Activated T-helper 17 cell treated with anti-CD3 and anti-CD28 coated beads, Interleukin-2, amount 50 U/mL, for 72 hours (primary cell): ENCODE measurements around the gene ASCL2. TPM values are rescaled to one million over a fixed set of nuclear protein-coding genes. Genes with fewer than 3 reads are reported as not detected.

Experiments
- ATAC-seq: fragments of 150-1000 bp; cut with Tn5 transposase; replicated peaks from 2 replicates; pipeline ENCODE4 v1.10.0; 2021; ENCODE audit warnings: mild to moderate bottlenecking, moderate library complexity
- H3K27ac Mint-ChIP-seq: one replicate; pipeline ENCODE4 v1.8.0; 2022; ENCODE audit warnings: mixed read lengths
- H3K27me3 Mint-ChIP-seq: one replicate; pipeline ENCODE4 v1.8.0; 2022; ENCODE audit warnings: mixed read lengths
- H3K36me3 Mint-ChIP-seq: one replicate; pipeline ENCODE4 v1.8.0; 2022; ENCODE audit warnings: low read depth, mild to moderate bottlenecking, mixed read lengths
- H3K4me1 Mint-ChIP-seq: one replicate; pipeline ENCODE4 v1.8.0; 2022; ENCODE audit warnings: mixed read lengths
- H3K4me3 Mint-ChIP-seq: one replicate; pipeline ENCODE4 v1.8.0; 2022; ENCODE audit warnings: mild to moderate bottlenecking, mixed read lengths
- H3K9me3 Mint-ChIP-seq: one replicate; pipeline ENCODE4 v1.8.0; 2022; ENCODE audit warnings: mixed read lengths
- total RNA-seq, 2 donors: library from RNA; stranded (reverse); gene quantifications; one replicate each; pipeline ENCODE4 v1.2.3, GENCODE V29; 2022

The ASCL2 gene
- total RNA-seq, 2 donors from 2014 or later: 1.2 to 5.1 TPM

DNA sequence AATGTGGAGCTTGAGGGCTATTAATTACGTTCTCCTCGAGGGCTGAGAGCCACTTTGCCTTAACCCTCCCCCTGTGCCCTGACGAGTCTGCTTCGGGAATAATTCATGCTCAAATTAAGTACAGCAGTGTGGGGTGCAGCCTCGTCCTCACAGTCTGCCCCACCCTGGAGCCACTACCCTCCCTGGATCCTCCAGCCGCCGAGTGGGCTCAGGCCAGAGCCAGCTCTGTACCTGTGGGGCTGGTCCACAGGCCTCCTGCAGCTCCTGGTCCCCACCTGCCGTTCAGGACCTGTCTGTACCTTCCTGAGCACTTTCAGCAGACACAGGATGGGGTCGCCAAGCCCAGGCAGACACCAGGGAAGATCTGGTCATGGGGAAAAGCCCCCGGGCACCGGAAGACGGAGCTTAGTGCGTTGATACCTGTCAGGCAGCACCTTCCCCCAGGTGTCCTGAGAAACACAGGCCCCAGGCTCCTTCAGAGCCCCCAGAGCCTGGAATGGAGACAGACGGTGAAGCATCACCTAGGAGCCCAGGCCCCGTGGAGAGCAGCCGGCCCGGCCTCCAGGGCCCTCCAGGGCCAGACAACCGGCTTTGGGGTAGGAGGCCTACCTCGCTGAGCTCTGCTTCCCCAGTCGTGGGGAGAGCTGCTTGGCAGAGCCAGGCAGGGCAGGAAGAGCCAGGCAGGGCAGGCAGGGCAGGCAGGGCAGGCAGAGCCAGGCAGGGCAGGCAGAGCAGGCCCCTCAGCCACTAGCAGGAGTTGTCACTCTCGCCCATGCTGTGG is 41.2 kb upstream of the ASCL2 start:
- Mint-ChIP-seq H3K4me3 (no peak overlapping the region), H3K27me3 (no peaks in the 10 kb centered on the region), H3K36me3 (no peaks in the 10 kb centered on the region), H3K9me3 (no peaks in the 10 kb centered on the region), H3K4me1 (peaks cover 2% of the 10 kb centered on the region), H3K27ac (no peak overlapping the region)
- no peak for ATAC-seq

DNA sequence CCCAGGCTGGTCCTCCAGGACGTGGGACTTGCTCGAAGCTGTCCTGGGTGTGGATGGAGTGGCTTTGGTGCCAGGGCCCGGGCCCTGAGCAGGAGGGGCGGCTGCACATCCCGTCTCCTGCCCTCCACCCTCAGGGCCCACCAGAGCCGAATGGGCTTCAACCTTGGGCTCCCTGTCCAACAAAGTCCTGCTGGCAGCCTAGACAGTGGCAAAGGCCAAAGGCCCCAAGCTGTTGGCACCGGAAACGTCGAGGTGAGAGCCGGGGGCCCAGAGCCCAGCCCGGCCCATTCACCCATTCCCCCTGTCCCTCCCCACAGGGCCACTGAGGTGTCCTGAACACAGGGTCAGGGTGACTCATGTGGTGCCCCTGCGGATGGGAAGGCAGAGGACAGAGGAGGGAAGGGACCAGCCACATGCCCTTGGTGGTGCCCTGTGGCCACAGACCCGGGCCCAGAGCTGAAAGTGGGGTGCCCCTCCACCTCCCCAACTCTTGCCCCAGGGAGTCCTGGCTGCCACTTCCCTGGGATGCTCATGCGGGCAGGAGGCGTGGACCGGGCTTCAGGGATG is 40.5 kb upstream of the ASCL2 start:
- no peaks in the 10 kb centered on the region for H3K9me3 Mint-ChIP-seq
- no peak for ATAC-seq
- H3K4me1 Mint-ChIP-seq: peaks cover 8% of the 10 kb centered on the region
- H3K36me3 Mint-ChIP-seq: no peaks in the 10 kb centered on the region
- H3K4me3 Mint-ChIP-seq: no peak overlapping the region
- H3K27ac Mint-ChIP-seq: no peak overlapping the region
- H3K27me3 Mint-ChIP-seq: no peaks in the 10 kb centered on the region

DNA sequence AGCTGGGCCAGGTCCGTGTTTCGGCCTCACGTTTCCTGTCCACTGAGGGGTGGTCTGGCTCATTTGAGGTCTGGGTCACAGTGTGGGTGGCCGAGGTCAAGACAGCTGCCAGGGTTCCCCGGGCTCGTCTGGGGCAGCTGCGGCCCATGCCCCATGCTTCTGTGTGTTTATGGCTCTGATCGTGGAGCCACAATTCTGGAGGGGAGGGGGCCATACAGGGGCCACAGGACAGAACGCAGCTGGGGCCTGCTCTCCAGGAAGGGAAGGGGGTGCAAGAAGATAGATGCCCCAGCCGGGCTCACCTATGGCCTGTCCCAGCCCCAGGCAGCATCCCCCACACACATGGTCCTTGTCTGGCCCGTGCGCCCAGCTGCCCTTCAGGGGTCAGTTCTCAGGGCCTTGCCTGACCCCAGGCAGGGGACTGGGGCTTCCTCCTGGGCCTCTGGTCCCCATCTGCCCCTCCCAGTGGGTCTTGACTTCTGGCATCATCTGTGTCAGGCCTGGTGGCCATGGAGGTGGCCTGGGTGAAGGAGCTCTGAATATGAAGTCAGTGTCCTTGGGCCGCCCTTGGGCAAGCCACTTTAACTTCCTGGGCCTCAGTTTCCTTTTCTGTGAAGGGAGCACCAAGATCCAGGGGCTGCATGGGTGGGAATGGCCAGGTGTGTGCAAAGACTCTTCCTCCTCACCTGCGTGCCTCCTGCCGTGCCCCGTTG is 39.8 kb upstream of the ASCL2 start:
- Mint-ChIP-seq H3K36me3 (no peaks in the 10 kb centered on the region), H3K4me3 (no peak overlapping the region), H3K4me1 (peaks cover 9% of the 10 kb centered on the region), H3K27ac (no peak overlapping the region), H3K9me3 (no peaks in the 10 kb centered on the region), H3K27me3 (no peaks in the 10 kb centered on the region)
- ATAC-seq: no peak

DNA sequence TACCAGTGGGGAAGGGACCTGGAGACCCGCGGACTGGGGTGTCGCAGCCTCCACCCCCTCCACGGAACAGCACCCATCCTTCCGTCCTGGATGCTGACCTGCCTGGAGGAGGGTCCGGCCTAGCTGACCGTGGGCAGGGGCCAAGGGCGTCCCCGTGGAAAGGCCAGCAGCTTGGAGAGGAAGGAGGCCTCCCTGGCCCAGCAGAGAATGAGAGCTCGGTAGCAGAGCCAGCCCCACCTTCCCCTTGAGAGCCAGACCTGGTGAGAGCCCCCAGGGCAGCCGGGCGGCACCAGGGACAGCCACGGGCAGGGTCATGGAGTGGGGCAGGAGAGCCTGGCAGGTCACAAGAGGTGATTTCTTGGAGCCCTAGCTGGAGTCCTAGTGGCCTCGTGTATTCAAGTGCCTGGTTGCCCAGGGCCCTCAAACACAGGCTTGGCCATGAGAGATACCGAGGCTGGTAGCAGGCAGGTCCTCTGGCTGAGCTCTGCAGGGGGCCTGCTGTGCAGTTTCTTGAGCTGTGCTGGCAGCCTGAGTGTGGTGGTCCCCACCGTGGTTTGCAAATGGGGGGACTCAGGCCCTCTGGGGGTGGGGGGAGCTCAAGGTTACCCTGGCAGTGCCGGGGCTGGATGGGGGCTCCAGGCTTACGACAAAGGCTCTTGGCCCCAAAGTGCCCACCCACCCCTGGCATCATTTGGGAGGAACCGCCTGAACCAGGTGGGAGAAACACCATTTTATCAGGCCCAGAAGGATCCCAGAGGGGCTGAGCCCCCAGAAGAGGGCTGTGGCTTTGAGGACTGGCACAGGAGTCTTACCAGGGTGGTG is 39.1 kb upstream of the ASCL2 start:
- H3K4me1 Mint-ChIP-seq: peaks cover 9% of the 10 kb centered on the region
- ATAC-seq: no peak
- H3K36me3 Mint-ChIP-seq: no peaks in the 10 kb centered on the region
- no peaks in the 10 kb centered on the region for H3K27me3 Mint-ChIP-seq
- no peaks in the 10 kb centered on the region for H3K9me3 Mint-ChIP-seq
- no peak overlapping the region for H3K27ac Mint-ChIP-seq
- no peak overlapping the region for H3K4me3 Mint-ChIP-seq

DNA sequence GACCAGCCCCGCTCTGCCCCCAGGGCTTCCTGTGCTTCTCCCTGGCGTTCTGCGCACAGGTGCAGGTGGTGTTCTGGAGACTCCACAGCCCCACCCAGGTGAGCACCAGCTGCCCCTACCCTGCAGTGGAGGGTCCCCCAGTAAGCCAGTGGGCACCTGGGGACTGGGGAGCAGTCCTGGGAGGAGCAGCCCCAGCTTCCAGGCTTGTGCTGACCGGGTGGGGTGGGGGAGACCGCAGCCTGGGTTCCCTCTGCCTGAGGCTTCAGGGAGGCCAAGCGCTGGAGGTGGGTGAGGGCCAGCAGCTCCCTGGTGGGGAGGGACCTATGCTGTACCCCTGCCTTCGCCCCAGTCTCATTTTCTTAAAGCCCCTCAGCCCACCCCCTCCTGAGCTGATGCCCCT is 38.3 kb upstream of the ASCL2 start:
- Mint-ChIP-seq H3K4me3 (no peak overlapping the region), H3K4me1 (peaks cover 9% of the 10 kb centered on the region), H3K27ac (no peak overlapping the region), H3K27me3 (no peaks in the 10 kb centered on the region), H3K36me3 (no peaks in the 10 kb centered on the region), H3K9me3 (no peaks in the 10 kb centered on the region)
- ATAC-seq: no peak

DNA sequence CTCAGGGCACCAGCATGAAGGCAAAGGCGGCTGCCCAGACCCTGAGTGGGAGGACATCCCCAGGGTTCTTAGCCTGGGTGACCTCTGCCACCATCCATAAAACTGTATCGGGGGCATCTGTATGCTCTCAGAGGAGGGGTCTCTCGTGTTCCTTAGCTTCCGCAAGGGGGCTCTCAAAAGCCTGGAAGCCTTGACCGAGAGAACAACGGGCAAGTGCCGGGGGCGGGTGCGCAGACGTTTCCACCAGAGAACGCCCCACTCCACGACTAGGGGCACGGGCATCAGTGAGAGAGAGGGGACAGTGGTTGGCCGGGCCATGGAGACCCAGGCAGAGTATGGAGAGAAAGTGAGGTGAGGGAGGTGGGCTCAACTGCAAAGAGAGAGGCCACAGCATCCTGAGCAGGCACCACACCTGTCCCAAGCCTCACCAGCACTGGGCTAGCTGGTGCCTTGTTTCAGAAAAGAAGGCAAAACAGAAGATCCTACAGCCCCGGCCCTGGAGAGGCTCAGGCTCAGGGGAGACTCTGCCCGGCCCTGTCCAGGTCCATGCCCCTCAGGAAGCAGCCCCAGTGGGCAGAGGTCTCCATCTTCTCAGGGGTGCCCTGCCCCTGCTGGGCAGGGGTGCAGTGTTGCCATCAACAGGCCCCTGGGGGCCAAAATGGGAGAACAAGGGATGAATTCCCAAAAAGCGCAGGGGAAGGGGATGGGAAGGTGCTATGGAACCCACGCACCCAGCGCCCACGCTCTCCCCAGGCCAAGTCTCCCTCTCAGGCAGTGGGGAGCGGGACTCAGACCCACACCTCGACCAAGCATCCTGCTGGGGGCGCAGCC is 37.3 kb upstream of the ASCL2 start:
- Mint-ChIP-seq H3K9me3 (no peaks in the 10 kb centered on the region), H3K36me3 (no peaks in the 10 kb centered on the region), H3K4me1 (peaks cover 12% of the 10 kb centered on the region), H3K4me3 (no peak overlapping the region), H3K27me3 (no peaks in the 10 kb centered on the region), H3K27ac (no peak overlapping the region)
- ATAC-seq: no peak

DNA sequence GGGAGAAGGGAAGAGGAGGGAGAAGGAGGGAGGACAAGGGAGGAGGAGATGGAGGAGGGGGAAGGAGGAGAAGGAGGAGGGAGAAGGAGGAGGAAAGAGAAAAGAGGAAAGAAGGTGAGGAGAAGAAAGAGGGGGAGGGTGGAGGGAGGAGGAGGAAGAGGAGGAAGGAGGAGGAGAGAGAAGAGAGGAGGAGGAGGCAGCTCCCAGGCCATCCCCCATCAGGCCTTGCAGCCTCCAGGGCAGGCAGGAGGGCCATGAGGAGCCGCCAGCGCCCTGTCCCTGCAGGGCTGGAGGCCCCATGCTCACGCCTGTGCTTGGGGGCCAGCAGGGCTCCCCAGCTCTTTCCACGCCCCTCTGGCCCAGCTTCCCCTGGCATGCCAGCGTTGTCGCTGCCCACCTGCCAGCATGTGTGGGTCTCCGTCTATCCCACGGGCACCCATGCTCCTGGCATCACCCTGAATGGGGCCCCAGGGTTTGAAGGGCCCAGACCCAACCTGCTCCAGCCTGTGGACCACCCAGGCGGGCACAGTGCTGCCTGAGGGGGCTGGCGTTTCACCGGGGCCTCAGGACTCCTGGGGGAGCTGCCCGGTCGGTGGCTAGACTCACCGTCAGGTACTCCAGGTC is 36.6 kb upstream of the ASCL2 start:
- Mint-ChIP-seq H3K4me3 (peak overlapping the region; percentile 79), H3K27me3 (no peaks in the 10 kb centered on the region), H3K27ac (peak overlapping the region; percentile 96), H3K4me1 (peaks cover 15% of the 10 kb centered on the region), H3K36me3 (no peaks in the 10 kb centered on the region), H3K9me3 (no peaks in the 10 kb centered on the region)
- ATAC-seq: no peak

DNA sequence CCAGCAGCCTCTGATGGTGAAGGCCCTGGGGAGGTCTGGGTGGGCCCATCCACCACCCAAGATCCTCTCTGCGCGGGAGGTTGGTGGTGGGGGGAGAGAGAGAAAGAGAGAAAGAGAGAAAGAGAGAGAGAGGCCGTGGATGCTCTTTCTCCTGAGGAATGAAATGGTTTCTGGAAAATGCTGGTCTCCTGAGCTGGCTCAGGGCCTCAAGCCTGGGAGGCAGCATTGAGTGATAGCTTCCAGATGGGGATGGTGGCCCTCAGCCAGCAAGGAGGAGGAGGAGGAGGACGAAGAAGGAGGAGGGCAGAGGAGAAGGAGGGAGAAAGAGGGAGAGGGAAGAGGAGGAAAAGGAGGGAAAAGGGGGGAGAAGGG is 36.0 kb upstream of the ASCL2 start:
- no peak for ATAC-seq
- H3K36me3 Mint-ChIP-seq: no peaks in the 10 kb centered on the region
- peaks cover 15% of the 10 kb centered on the region for H3K4me1 Mint-ChIP-seq
- H3K4me3 Mint-ChIP-seq: peak overlapping the region; percentile 79
- peak overlapping the region; percentile 96 for H3K27ac Mint-ChIP-seq
- H3K27me3 Mint-ChIP-seq: no peaks in the 10 kb centered on the region
- H3K9me3 Mint-ChIP-seq: no peaks in the 10 kb centered on the region

DNA sequence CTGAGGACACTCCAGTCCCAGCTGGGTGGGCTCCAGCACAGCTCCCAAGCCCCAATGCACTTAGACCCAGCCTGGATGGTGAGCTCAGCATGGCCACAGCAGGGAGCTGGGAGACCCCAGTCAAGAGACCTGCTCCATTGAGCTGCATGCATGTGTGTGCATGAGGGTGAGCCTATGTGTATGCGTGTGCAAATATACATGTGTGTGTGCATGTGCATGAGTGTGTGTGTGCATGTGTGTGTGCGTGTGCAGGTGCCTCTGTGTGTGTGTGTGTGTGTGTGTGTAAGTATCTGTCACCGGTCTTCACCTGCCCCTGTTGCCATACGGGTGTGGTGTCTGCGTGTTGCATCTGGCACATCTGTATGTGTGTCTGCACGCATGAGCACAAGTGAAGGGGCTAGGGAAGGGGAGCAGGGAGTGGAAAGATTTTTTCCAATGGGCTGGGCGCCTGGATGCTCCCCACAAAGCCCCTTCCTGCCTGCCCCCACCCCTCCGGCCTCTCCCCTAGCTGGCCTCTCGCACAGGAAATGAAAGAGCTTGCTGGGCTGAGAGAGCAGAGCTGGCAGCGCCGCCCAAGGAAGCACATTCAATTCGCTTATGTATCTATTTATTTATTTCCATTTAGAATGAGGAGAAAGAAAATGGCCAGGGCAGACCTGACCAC is 35.5 kb upstream of the ASCL2 start:
- no peaks in the 10 kb centered on the region for H3K36me3 Mint-ChIP-seq
- no peak for ATAC-seq
- H3K27ac Mint-ChIP-seq: peak overlapping the region; percentile 96
- no peaks in the 10 kb centered on the region for H3K27me3 Mint-ChIP-seq
- peak overlapping the region; percentile 79 for H3K4me3 Mint-ChIP-seq
- H3K4me1 Mint-ChIP-seq: peaks cover 15% of the 10 kb centered on the region
- no peaks in the 10 kb centered on the region for H3K9me3 Mint-ChIP-seq

DNA sequence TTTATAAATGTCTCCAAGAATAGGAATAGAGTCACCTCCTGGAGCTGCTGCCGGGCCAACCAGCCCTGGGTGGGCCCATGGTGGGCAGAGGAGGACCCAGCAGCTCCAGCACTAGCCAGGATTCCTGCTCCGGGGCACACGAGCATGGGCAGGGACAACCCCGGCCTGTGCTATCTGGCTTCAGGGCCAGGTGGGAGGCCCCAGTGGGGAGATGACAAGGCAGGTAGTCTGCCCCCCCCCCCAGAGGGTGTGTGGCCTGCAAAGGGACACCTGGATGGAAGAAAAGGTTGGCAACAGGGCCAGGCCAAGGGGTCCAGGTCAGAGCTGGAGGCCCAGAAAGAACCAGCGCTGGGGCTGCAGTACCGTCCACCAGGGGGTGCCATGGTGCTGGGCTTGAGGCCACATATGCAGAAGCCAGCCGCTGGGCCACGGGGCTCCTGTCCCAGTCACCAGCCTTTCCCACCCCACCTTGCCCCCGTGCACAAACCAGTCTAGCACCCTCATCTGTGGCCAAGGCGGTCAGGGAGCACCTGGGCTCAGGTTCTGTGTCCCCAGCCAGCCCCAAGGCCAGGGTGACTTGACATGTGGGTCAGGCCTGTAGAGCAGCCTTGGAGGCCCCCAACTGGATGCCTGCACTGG is 34.9 kb upstream of the ASCL2 start:
- H3K4me3 Mint-ChIP-seq: peak overlapping the region; percentile 79
- H3K27me3 Mint-ChIP-seq: no peaks in the 10 kb centered on the region
- H3K4me1 Mint-ChIP-seq: peaks cover 15% of the 10 kb centered on the region
- ATAC-seq: peak; percentile 40
- H3K27ac Mint-ChIP-seq: peak overlapping the region; percentile 38
- H3K9me3 Mint-ChIP-seq: no peaks in the 10 kb centered on the region
- no peaks in the 10 kb centered on the region for H3K36me3 Mint-ChIP-seq

DNA sequence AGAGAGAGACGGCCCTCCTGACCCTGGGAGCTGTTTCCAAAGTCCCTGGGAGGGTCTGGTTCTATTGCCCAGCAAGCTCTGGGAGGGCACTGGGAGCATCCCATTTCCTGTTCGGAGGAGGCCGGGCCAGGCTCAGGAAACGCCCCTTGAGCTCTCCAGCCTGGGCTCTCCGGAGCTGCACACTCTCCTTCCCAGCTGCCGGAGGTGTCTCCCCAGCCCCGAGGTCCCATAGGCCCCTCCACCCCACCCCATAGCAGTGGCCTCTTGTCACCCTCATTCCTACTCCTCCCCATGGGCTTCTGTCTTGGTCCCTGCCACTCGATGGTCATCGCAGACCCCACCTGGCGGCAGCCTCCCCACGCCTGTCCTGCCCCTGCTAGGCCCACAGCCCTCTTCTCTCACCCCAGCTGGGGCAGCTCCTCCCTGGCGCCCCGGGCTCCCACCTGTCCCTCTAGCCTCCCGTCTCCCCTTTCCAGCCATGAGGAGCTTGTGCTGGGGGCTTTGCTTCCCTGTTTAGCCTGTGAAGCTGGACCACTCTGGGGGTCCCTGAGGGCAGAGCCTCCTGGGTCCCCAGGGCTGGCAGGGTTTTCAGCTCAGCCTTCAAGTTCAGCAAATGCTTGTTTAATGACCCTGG is 34.2 kb upstream of the ASCL2 start:
- ATAC-seq: no peak
- H3K4me3 Mint-ChIP-seq: peak overlapping the region; percentile 79
- H3K9me3 Mint-ChIP-seq: no peaks in the 10 kb centered on the region
- H3K36me3 Mint-ChIP-seq: no peaks in the 10 kb centered on the region
- H3K27me3 Mint-ChIP-seq: no peaks in the 10 kb centered on the region
- peaks cover 15% of the 10 kb centered on the region for H3K4me1 Mint-ChIP-seq
- peak overlapping the region; percentile 38 for H3K27ac Mint-ChIP-seq

DNA sequence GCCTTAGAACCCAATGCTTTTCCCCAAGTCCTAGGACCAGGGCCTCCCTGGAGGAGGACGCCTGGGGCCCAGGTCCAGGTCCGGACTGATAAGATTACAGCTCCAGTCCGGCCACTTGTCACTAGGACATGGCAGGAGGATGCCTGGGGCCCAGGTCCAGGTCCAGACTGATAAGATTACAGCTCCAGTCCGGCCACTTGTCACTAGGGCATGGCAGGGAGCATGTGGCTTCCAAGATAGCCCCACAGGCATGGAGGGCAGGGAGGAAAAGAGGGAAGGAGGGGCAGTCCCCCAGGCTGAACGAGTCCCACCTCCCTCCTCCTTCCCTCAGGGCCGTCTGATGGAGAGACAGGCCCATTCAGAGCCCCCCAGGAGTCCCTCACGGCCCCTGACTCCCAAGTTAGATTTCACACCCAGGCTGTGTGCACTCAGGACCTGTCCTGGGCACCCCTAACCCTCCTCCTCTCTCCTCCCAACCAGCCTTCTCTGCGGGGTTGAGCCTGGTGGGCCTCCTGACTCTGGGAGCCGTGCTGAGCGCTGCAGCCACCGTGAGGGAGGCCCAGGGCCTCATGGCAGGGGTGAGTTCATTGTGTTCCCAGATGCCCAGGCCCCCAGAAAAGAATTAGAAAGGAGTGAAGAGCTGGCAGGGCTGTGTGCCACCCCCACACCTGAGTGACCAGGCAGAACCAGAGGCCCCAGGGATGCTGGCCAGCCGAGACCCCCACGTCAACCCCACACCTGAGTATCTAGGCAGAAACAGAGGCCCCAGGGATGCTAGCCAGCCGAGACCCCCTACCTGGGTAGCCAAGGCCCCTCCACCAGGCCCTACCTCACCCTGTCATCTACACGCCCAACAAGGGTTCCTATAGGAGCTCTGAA is 33.5 kb upstream of the ASCL2 start:
- no peaks in the 10 kb centered on the region for H3K36me3 Mint-ChIP-seq
- H3K27me3 Mint-ChIP-seq: no peaks in the 10 kb centered on the region
- H3K27ac Mint-ChIP-seq: no peak overlapping the region
- H3K4me3 Mint-ChIP-seq: peak overlapping the region; percentile 97
- no peak for ATAC-seq
- peaks cover 15% of the 10 kb centered on the region for H3K4me1 Mint-ChIP-seq
- no peaks in the 10 kb centered on the region for H3K9me3 Mint-ChIP-seq
